CD4-positive, alpha-beta T cell (primary cell): ENCODE measurements around the gene LYPD6B. TPM values are rescaled to one million over a fixed set of nuclear protein-coding genes. Genes with fewer than 3 reads are reported as not detected.

ENCODE experiments used
- ATAC-seq: fragments of 200-7000 bp; cut with Tn5 transposase; one replicate; pipeline ENCODE4 v1.10.0; 2022; ENCODE audit warnings: mild to moderate bottlenecking; ENCODE audit not compliant: poor library complexity
- CTCF ChIA-PET: fragments of 350-600 bp; sonication (Branson Sonifier 250); formaldehyde crosslinking; loops from one replicate; lab custom pipeline; 2021; ENCODE audit warnings: antibody characterized with exemption, inconsistent platforms; lab: Charles Lee
- POLR2A ChIA-PET: fragments of 350-600 bp; sonication (Branson Sonifier 250); formaldehyde crosslinking; loops from one replicate; lab custom pipeline; 2021; ENCODE audit warnings: antibody characterized with exemption, inconsistent platforms; lab: Charles Lee
- DNase-seq, 14 experiments: peaks; one replicate each; pipeline ENCODE4 v3.0.0-alpha.2; 2013 to 2020; ENCODE audit warnings: mixed read lengths in 2 of 14
- H3K27ac ChIP-seq, 2 donors: one replicate each; pipeline versions ENCODE4 v1.5.1 to v1.7.0; 2013; ENCODE audit warnings: low read length in 2 of 2, low read depth in 1 of 2, mild to moderate bottlenecking in 1 of 2
- H3K27me3 ChIP-seq, 2 experiments: 1 replicate in 1 of 2; 2 replicates in 1 of 2; pipeline versions ENCODE4 v1.6.1 to v1.7.0; 2013; ENCODE audit warnings: low read length in 2 of 2, control low read depth in 1 of 2, mild to moderate bottlenecking in 1 of 2, moderate library complexity in 1 of 2; ENCODE audit not compliant: insufficient read depth in 2 of 2, control insufficient read depth in 1 of 2
- H3K36me3 ChIP-seq: one replicate; pipeline ENCODE4 v1.6.1; 2013; ENCODE audit warnings: low read length, control low read depth; ENCODE audit not compliant: insufficient read depth
- H3K4me1 ChIP-seq: one replicate; pipeline ENCODE4 v1.6.1; 2013; ENCODE audit warnings: low read length, control low read depth; ENCODE audit not compliant: insufficient read depth
- H3K4me3 ChIP-seq: one replicate; pipeline ENCODE4 v1.5.1; 2013; ENCODE audit warnings: mild to moderate bottlenecking, low read length, moderate library complexity
- H3K9me3 ChIP-seq, 2 experiments: 1 replicate in 1 of 2; 2 replicates in 1 of 2; pipeline versions ENCODE4 v1.6.1 to v1.7.0; 2013; ENCODE audit warnings: low read length in 2 of 2, mild to moderate bottlenecking in 2 of 2, control low read depth in 1 of 2, moderate library complexity in 1 of 2; ENCODE audit not compliant: control insufficient read depth in 1 of 2, insufficient read depth in 1 of 2
- H3K27ac Mint-ChIP-seq: one replicate; pipeline ENCODE4 v1.8.0; 2020; ENCODE audit warnings: mixed read lengths
- H3K27me3 Mint-ChIP-seq: one replicate; pipeline ENCODE4 v1.8.0; 2021; ENCODE audit warnings: mixed read lengths
- H3K36me3 Mint-ChIP-seq: one replicate; pipeline ENCODE4 v1.8.0; 2021; ENCODE audit warnings: low read depth, mixed read lengths
- H3K4me1 Mint-ChIP-seq: one replicate; pipeline ENCODE4 v1.8.0; 2021; ENCODE audit warnings: low read depth, mixed read lengths
- H3K4me3 Mint-ChIP-seq: one replicate; pipeline ENCODE4 v1.8.0; 2020; ENCODE audit warnings: mild to moderate bottlenecking, mixed read lengths
- H3K9me3 Mint-ChIP-seq: one replicate; pipeline ENCODE4 v1.8.0; 2020; ENCODE audit warnings: mixed read lengths
- intact Hi-C, 2 experiments: fragments of 100-400 bp; cut with DNase I in 1 of 2; cut with micrococcal nuclease in 1 of 2; formaldehyde crosslinking; loops; one replicate each; pipeline versions ENCODE4 v1.15.1 to v1.9.0; 2023 to 2025; cut with DNase I, micrococcal nuclease
- total RNA-seq, 174 experiments: library from RNA in 2 of 174; stranded (reverse) in 2 of 174; gene quantifications; one replicate each; pipeline ENCODE4 v1.2.3 and lab custom pipeline; 2021 to 2026
- TF ChIP-seq, protein P1 (sequence below): fragments of 200-600 bp; IDR thresholded peaks from one replicate; pipeline ENCODE4 v1.8.0; 2022; ENCODE audit warnings: antibody characterized with exemption, mild to moderate bottlenecking

The LYPD6B gene
- total RNA-seq, 2 experiments from 2014 or later = not detected

DNA sequence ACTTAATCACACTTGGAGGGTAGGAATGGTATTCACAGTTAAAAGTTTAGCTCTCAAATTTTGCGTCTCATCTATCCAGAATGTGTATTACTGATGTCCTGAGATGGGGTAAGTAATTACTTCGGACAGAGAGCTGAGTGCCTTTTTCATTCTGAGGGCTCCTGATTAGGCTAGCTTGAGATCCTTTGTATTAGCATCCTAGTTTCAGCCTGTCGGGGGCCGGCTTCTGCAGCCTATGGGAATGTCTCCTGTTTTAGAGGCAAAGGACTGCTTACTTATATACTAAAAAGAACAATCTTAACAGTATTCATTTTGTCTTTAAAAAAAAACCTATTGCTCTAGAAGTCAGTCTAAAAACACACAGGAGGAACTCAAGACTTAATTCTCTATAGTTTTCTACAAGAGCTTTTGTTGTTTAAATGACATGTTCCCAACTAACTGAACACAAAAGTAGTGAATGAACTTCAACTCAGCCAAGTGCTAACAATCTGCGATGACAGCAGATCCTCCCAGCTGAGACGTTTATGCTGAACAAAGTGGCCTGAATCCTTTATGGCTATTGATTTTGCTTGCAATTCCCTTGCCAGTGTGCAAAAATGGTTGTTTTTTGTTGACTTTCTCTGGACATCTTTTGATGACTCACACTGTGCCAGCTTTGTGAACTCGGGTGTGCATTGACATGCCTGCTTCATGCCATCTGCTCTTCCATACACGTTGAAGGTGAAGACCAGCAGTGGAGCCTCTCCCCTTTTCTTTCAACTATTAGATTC, 118.7 kb downstream of the LYPD6B start:
- ChIA-PET CTCF (no interaction called here), POLR2A (no interaction called here)
- H3K4me3 Mint-ChIP-seq = no peak overlapping the region

DNA sequence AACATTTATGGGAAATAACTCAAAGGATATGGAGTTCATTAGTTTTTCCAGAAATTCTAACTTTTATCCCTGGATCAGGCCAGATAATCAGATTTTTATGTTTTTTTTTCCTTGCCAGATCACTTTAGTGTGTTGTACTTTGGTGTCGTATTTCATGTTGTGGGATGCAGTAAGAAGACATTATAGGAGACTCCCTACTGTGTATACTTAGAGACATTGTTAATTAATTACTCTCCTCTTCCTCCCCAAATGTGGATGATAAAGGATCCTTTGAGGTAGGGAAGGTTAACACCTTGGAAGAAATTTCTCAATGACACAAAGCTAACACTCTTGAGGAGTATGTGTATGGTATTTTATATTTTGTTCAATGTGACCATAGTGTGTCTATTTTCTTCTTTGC, 120.5 kb downstream of the LYPD6B start:
- CTCF ChIA-PET = no interaction called here
- POLR2A ChIA-PET = no interaction called here
- no peak overlapping the region for H3K27ac ChIP-seq
- Mint-ChIP-seq H3K4me1 (peaks cover 12% of the 10 kb centered on the region), H3K36me3 (no peaks in the 10 kb centered on the region), H3K9me3 (no peaks in the 10 kb centered on the region), H3K27ac (no peak overlapping the region), H3K4me3 (no peak overlapping the region), H3K27me3 (peaks cover 23% of the 10 kb centered on the region)
- H3K9me3 ChIP-seq = no peaks in the 10 kb centered on the region
- TF ChIP-seq, protein P1, sequence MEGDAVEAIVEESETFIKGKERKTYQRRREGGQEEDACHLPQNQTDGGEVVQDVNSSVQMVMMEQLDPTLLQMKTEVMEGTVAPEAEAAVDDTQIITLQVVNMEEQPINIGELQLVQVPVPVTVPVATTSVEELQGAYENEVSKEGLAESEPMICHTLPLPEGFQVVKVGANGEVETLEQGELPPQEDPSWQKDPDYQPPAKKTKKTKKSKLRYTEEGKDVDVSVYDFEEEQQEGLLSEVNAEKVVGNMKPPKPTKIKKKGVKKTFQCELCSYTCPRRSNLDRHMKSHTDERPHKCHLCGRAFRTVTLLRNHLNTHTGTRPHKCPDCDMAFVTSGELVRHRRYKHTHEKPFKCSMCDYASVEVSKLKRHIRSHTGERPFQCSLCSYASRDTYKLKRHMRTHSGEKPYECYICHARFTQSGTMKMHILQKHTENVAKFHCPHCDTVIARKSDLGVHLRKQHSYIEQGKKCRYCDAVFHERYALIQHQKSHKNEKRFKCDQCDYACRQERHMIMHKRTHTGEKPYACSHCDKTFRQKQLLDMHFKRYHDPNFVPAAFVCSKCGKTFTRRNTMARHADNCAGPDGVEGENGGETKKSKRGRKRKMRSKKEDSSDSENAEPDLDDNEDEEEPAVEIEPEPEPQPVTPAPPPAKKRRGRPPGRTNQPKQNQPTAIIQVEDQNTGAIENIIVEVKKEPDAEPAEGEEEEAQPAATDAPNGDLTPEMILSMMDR = no peak
- intact Hi-C loops = no loop called here
- H3K4me1 ChIP-seq = peaks cover 4% of the 10 kb centered on the region
- ATAC-seq = no peak
- no peaks in the 10 kb centered on the region for H3K36me3 ChIP-seq
- no peak overlapping the region for H3K4me3 ChIP-seq
- no peaks in the 10 kb centered on the region for H3K27me3 ChIP-seq
- DNase-seq = no peak

More for the DNA sequence above, 118.7 kb downstream of the LYPD6B start:
- H3K27me3 Mint-ChIP-seq = peaks cover 34% of the 10 kb centered on the region
- intact Hi-C loops = no loop called here
- no peak overlapping the region for H3K27ac Mint-ChIP-seq
- H3K9me3 Mint-ChIP-seq = no peaks in the 10 kb centered on the region
- Histone ChIP-seq H3K36me3 (no peaks in the 10 kb centered on the region), H3K9me3 (no peaks in the 10 kb centered on the region), H3K27ac (no peak overlapping the region), H3K27me3 (no peaks in the 10 kb centered on the region), H3K4me3 (no peak overlapping the region), H3K4me1 (peaks cover 4% of the 10 kb centered on the region)
- DNase-seq (no peak), ATAC-seq (no peak)
- H3K4me1 Mint-ChIP-seq = peaks cover 12% of the 10 kb centered on the region
- no peaks in the 10 kb centered on the region for H3K36me3 Mint-ChIP-seq
- TF ChIP-seq, protein P1 = no peak

DNA sequence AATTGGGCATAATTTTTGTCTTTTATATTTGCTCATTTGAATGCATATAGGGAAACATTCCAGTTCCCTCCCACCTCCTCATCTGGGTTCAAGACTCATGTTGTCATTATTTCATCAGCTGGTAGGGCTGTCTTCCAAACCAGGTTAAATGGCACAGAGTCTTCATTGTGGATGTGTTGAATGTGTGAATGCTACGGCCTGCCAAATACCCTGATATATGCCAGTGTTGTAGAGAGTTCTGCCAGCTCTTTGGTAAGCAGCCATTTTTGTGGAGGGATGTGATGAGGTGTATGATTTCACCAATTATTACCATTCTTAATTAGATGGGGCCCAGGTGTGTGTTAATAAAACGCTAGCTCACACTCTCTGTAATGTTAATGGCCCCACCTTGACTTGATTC, 121.7 kb downstream of the LYPD6B start:
- peaks cover 12% of the 10 kb centered on the region for H3K4me1 Mint-ChIP-seq
- H3K4me1 ChIP-seq = peaks cover 4% of the 10 kb centered on the region
- TF ChIP-seq, protein P1 = no peak
- H3K36me3 ChIP-seq = no peaks in the 10 kb centered on the region
- H3K27ac Mint-ChIP-seq = no peak overlapping the region
- no peak overlapping the region for H3K27ac ChIP-seq
- no peaks in the 10 kb centered on the region for H3K9me3 Mint-ChIP-seq
- peaks cover 25% of the 10 kb centered on the region for H3K27me3 Mint-ChIP-seq
- intact Hi-C loops = no loop called here
- no peak for DNase-seq
- CTCF ChIA-PET = no interaction called here
- no peaks in the 10 kb centered on the region for H3K27me3 ChIP-seq
- H3K9me3 ChIP-seq = no peaks in the 10 kb centered on the region
- ATAC-seq = no peak
- POLR2A ChIA-PET = no interaction called here
- no peak overlapping the region for H3K4me3 Mint-ChIP-seq
- no peak overlapping the region for H3K4me3 ChIP-seq
- no peaks in the 10 kb centered on the region for H3K36me3 Mint-ChIP-seq
